Keratinocyte (primary cell): ENCODE data around the gene CFL2. TPM values are rescaled to one million over a fixed set of nuclear protein-coding genes. Genes with fewer than 3 reads are reported as not detected.

ENCODE experiments used
- DNase-seq: peaks from one replicate; pipeline ENCODE4 v3.0.0-alpha.2; 2011; ENCODE audit warnings: low read depth, missing footprints, low spot score
- FAIRE-seq: peaks from 2 replicates; lab custom pipeline; 2011; peaks lifted over from hg19 to GRCh38; lab: Jason Lieb, UNC
- H2AFZ ChIP-seq: 2 replicates; pipeline ENCODE4 v1.6.0; 2012; ENCODE audit warnings: low read length, control low read depth, inconsistent platforms; ENCODE audit not compliant: control insufficient read depth
- H3K27ac ChIP-seq: 2 replicates; pipeline ENCODE4 v1.5.1; 2011; ENCODE audit warnings: low read length; ENCODE audit not compliant: control insufficient read depth, insufficient read depth
- H3K27me3 ChIP-seq: 3 replicates; pipeline ENCODE4 v1.6.0; 2011; ENCODE audit warnings: low read length; ENCODE audit not compliant: control insufficient read depth, insufficient read depth; ENCODE audit errors: extremely low read depth
- H3K36me3 ChIP-seq, 2 experiments: 2 replicates in 1 of 2; 3 replicates in 1 of 2; pipeline ENCODE4 v1.5.1; 2011; ENCODE audit warnings: low read length in 2 of 2, mild to moderate bottlenecking in 1 of 2; ENCODE audit not compliant: control insufficient read depth in 2 of 2, insufficient read depth in 2 of 2; ENCODE audit errors: extremely low read depth in 1 of 2
- H3K4me1 ChIP-seq: 3 replicates; pipeline ENCODE4 v1.5.1; 2011; ENCODE audit warnings: low read length; ENCODE audit not compliant: control insufficient read depth, insufficient read depth; ENCODE audit errors: extremely low read depth
- H3K4me2 ChIP-seq: 3 replicates; pipeline ENCODE4 v1.6.0; 2011; ENCODE audit warnings: low read depth, low read length; ENCODE audit not compliant: control insufficient read depth, insufficient read depth; ENCODE audit errors: extremely low read depth
- H3K4me3 ChIP-seq, 3 experiments: fragments of 200-600 bp in 1 of 3; sonication (generic) in 1 of 3; 2 replicates in 2 of 3; 3 replicates in 1 of 3; pipeline ENCODE4 v1.5.1; 2011 to 2016; ENCODE audit warnings: low read length in 3 of 3, mild to moderate bottlenecking in 3 of 3, control low read depth in 2 of 3, inconsistent platforms in 1 of 3, low read depth in 1 of 3, mixed read lengths in 1 of 3, mixed run types in 1 of 3, moderate library complexity in 1 of 3; ENCODE audit not compliant: control insufficient read depth in 2 of 3, insufficient read depth in 2 of 3; ENCODE audit errors: extremely low read depth in 1 of 3
- H3K79me2 ChIP-seq: 2 replicates; pipeline ENCODE4 v1.6.0; 2012; ENCODE audit warnings: low read length; ENCODE audit not compliant: control insufficient read depth, insufficient read depth
- H3K9ac ChIP-seq: 3 replicates; pipeline ENCODE4 v1.6.0; 2011; ENCODE audit warnings: low read length; ENCODE audit not compliant: control insufficient read depth, insufficient read depth; ENCODE audit errors: extremely low read depth
- H3K9me1 ChIP-seq: 3 replicates; pipeline ENCODE4 v1.6.0; 2011; ENCODE audit warnings: low read length; ENCODE audit not compliant: control insufficient read depth, insufficient read depth; ENCODE audit errors: extremely low read depth
- H3K9me3 ChIP-seq: 2 replicates; pipeline ENCODE4 v1.5.1; 2012; ENCODE audit warnings: low read depth, low read length; ENCODE audit not compliant: control insufficient read depth
- H4K20me1 ChIP-seq: 3 replicates; pipeline ENCODE4 v1.6.0; 2011; ENCODE audit warnings: low read length; ENCODE audit not compliant: control insufficient read depth, insufficient read depth; ENCODE audit errors: extremely low read depth
- EZH2 ChIP-seq: IDR thresholded peaks from one replicate; pipeline ENCODE4 v1.6.1; 2012; ENCODE audit warnings: inconsistent platforms, mild to moderate bottlenecking, low read length, moderate library complexity
- dilution Hi-C: fragments of 300-500 bp; cut with MboI; formaldehyde crosslinking; loops from one replicate; pipeline ENCODE4 v1.7.0; 2020; ENCODE audit warnings: low sequenced_read_pairs; ENCODE audit not compliant: extremely low pct_ligation_motif_present
- polyA plus RNA-seq, 5 experiments: library from polyadenylated mRNA; depleted of rRNA in 3 of 5; stranded (reverse) in 3 of 5; stranded (forward) in 1 of 5; unstranded in 1 of 5; fragments of >200 nt; gene quantifications; 1 replicate in 1 of 5; 2 replicates in 3 of 5; 3 replicates in 1 of 5; pipeline versions ENCODE4 v1.2.1 to v1.2.3, GENCODE V29; 2011 to 2012; ENCODE audit warnings: missing spikeins in 2 of 5, low read depth in 1 of 5, low replicate concordance in 1 of 5
- TF ChIP-seq, protein P1 (sequence below), 3 experiments: IDR thresholded peaks in 1 of 3; conservative IDR thresholded peaks in 1 of 3; optimal IDR thresholded peaks in 1 of 3; 2 replicates in 2 of 3; 3 replicates in 1 of 3; pipeline versions ENCODE3 to v1.5.1; 2011; ENCODE audit warnings: low read length in 3 of 3, mild to moderate bottlenecking in 3 of 3, moderate library complexity in 2 of 3, control low read depth in 1 of 3, inconsistent platforms in 1 of 3; ENCODE audit not compliant: insufficient read depth in 2 of 3; ENCODE audit errors: extremely low read depth in 1 of 3

The CFL2 gene
- polyA plus RNA-seq, 1 donor (not counting 4 experiments of a cell fraction or from before 2014, with no cell fraction given): 30.5 TPM

DNA sequence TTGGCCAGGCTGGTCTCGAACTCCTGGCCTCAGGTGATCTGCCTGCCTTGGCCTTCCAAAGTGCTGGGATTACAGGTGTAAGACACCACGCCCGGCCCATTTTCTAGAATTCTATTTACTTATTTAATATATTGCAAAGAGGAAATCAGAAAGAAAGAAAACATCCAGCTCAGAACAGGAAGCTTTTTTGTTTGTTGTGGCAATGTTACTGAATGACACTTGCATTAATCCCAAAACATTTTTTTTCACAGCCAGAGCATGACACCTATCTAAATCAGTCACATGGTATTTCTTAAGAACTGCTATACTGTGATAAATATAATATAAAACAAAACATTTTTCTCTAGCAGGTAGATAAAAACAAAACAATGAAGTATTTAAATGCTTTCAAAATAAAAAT, 12.6 kb downstream of the CFL2 start:
- Histone ChIP-seq H3K36me3 (no peaks in the 10 kb centered on the region), H3K4me2 (no peak overlapping the region), H2AFZ (no peak overlapping the region), H3K79me2 (no peaks in the 10 kb centered on the region), H3K9me1 (no peaks in the 10 kb centered on the region), H3K4me1 (peaks cover 19% of the 10 kb centered on the region), H3K4me3 (no peak overlapping the region), H4K20me1 (no peaks in the 10 kb centered on the region), H3K27ac (no peak overlapping the region), H3K27me3 (no peaks in the 10 kb centered on the region), H3K9ac (no peak overlapping the region), H3K9me3 (no peaks in the 10 kb centered on the region)
- no peak for TF ChIP-seq EZH2
- TF ChIP-seq, protein P1, sequence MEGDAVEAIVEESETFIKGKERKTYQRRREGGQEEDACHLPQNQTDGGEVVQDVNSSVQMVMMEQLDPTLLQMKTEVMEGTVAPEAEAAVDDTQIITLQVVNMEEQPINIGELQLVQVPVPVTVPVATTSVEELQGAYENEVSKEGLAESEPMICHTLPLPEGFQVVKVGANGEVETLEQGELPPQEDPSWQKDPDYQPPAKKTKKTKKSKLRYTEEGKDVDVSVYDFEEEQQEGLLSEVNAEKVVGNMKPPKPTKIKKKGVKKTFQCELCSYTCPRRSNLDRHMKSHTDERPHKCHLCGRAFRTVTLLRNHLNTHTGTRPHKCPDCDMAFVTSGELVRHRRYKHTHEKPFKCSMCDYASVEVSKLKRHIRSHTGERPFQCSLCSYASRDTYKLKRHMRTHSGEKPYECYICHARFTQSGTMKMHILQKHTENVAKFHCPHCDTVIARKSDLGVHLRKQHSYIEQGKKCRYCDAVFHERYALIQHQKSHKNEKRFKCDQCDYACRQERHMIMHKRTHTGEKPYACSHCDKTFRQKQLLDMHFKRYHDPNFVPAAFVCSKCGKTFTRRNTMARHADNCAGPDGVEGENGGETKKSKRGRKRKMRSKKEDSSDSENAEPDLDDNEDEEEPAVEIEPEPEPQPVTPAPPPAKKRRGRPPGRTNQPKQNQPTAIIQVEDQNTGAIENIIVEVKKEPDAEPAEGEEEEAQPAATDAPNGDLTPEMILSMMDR (optimal IDR thresholded peaks at IDR 0.05 in 1 of 3, IDR thresholded peaks at IDR 0.05 in 1 of 3, conservative IDR thresholded peaks at IDR 0.05 in 1 of 3; ENCODE audit: extremely low read depth in 1 of 3, insufficient read depth in 2 of 3, low read length in 3 of 3): no peak
- dilution Hi-C loops: no loop called here
- no peak for FAIRE-seq
- no peak for DNase-seq

DNA sequence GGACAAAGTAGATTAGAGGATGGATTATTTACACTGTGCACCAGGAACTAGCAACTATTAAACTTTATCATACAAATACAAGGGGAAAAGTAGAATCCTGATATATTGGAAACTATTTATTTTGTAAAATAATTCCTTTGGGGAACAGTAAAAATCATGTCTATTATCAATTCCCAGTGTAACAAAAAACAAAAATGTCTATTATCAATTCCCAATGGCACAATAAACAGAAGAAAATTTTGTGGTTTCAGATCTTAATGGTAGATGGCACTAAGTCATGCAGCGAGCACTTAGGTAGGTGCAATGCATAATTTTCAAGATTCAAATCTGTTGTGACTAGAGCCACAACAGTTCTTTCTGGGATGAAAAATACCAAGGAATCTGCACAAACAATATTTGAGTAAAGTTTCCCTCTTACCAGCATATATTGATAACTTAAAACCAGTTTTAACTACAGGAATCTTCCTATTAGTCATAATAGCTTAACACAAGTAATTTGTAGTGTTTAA, 13.7 kb downstream of the CFL2 start:
- DNase-seq (no peak), FAIRE-seq (no peak)
- H3K9me1 ChIP-seq: no peaks in the 10 kb centered on the region
- no peaks in the 10 kb centered on the region for H3K9me3 ChIP-seq
- H3K4me3 ChIP-seq: peak overlapping the region in 1 of 3 experiments; percentile 4
- H3K79me2 ChIP-seq: no peaks in the 10 kb centered on the region
- TF ChIP-seq, protein P1 (optimal IDR thresholded peaks at IDR 0.05 in 1 of 3, IDR thresholded peaks at IDR 0.05 in 1 of 3, conservative IDR thresholded peaks at IDR 0.05 in 1 of 3; ENCODE audit: extremely low read depth in 1 of 3, insufficient read depth in 2 of 3, low read length in 3 of 3): no peak
- no peak for TF ChIP-seq EZH2
- no peak overlapping the region for H3K9ac ChIP-seq
- H3K4me1 ChIP-seq: peaks cover 19% of the 10 kb centered on the region
- dilution Hi-C loops: no loop called here
- peak overlapping the region; percentile 22 for H3K4me2 ChIP-seq
- no peaks in the 10 kb centered on the region for H4K20me1 ChIP-seq
- H2AFZ ChIP-seq: no peak overlapping the region
- no peaks in the 10 kb centered on the region for H3K36me3 ChIP-seq
- peak overlapping the region; percentile 36 for H3K27ac ChIP-seq
- H3K27me3 ChIP-seq: no peaks in the 10 kb centered on the region
